Mucosa of rectum (tissue), 2 donors: ENCODE data around the gene MAN1A1.

Experiments
- H3K27ac ChIP-seq, 2 donors: one replicate each; pipeline ENCODE4 v1.7.0; 2013; ENCODE audit warnings: inconsistent platforms in 2 of 2, low read depth in 2 of 2, low read length in 2 of 2
- H3K27me3 ChIP-seq, 2 donors: one replicate each; pipeline ENCODE4 v1.7.0; 2013; ENCODE audit warnings: low read length in 2 of 2; ENCODE audit not compliant: control insufficient read depth in 2 of 2, insufficient read depth in 2 of 2
- H3K36me3 ChIP-seq, 2 donors: one replicate each; pipeline ENCODE4 v1.7.0; 2013; ENCODE audit warnings: low read length in 2 of 2; ENCODE audit not compliant: control insufficient read depth in 2 of 2, insufficient read depth in 2 of 2
- H3K4me1 ChIP-seq, 2 donors: one replicate each; pipeline ENCODE4 v1.7.0; 2013; ENCODE audit warnings: low read length in 2 of 2, mild to moderate bottlenecking in 1 of 2; ENCODE audit not compliant: control insufficient read depth in 2 of 2, insufficient read depth in 2 of 2
- H3K4me3 ChIP-seq, 2 donors: one replicate each; pipeline ENCODE4 v1.7.0; 2013; ENCODE audit warnings: low read length in 2 of 2
- H3K9ac ChIP-seq, 2 donors: one replicate each; pipeline ENCODE4 v1.7.0; 2013; ENCODE audit warnings: low read length in 2 of 2, low read depth in 1 of 2, mild to moderate bottlenecking in 1 of 2
- H3K9me3 ChIP-seq, 2 donors: one replicate each; pipeline ENCODE4 v1.7.0; 2013; ENCODE audit warnings: low read length in 2 of 2; ENCODE audit not compliant: control insufficient read depth in 2 of 2
- donor health status: healthy.
- donor health status: Normal muscosa, but diverticular disease.

MAN1A1 gene

DNA sequence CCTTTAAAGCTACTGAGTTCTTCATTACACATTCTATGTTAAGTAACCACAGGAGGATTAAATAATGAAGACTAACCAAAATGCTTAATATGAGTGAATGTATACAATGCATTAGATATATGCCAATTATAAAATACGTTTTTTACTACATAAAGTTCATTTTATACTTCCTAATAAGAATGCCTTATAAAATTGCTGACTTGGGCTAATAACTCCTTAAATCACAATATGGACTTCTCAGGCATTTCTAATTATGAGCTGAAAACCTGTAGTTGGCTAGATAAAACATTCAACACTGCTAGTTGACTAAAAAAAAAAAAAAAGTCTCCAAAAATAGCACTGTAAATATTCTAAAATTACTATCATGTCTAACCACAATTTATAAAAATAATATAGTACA, 11.8 kb downstream of the MAN1A1 start:
- Histone ChIP-seq H3K9me3 (no peaks in the 10 kb centered on the region), H3K27me3 (no peaks in the 10 kb centered on the region), H3K9ac (no peak overlapping the region), H3K27ac (no peak overlapping the region), H3K4me1 (peaks cover 0 to 6% of the 10 kb centered on the region in 2 donors), H3K36me3 (peaks cover 0 to 5% of the 10 kb centered on the region in 2 donors), H3K4me3 (no peak overlapping the region)

DNA sequence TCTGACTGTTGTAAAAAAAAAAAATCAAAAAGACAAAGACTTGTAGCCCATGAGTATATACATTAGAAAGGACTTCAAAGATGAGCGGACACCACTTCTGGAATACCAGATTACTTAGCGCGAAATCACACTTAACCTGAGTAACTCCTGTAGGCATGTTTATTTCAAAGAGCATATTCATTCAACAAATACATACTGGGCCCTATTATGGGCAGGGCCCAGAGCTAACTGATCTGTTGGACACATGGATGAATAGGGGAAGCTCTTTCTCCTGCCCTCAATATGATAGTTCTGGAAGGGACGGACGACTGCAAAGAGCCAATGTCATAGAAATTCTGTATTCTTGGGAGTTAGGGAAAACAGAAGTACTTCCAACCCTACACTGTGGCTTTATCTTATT, 12.3 kb downstream of the MAN1A1 start:
- no peaks in the 10 kb centered on the region for H3K9me3 ChIP-seq
- H3K4me1 ChIP-seq: peaks cover 0 to 6% of the 10 kb centered on the region in 2 donors
- no peak overlapping the region for H3K27ac ChIP-seq
- peaks cover 0 to 5% of the 10 kb centered on the region in 2 donors for H3K36me3 ChIP-seq
- H3K9ac ChIP-seq: no peak overlapping the region
- no peaks in the 10 kb centered on the region for H3K27me3 ChIP-seq
- no peak overlapping the region for H3K4me3 ChIP-seq

DNA sequence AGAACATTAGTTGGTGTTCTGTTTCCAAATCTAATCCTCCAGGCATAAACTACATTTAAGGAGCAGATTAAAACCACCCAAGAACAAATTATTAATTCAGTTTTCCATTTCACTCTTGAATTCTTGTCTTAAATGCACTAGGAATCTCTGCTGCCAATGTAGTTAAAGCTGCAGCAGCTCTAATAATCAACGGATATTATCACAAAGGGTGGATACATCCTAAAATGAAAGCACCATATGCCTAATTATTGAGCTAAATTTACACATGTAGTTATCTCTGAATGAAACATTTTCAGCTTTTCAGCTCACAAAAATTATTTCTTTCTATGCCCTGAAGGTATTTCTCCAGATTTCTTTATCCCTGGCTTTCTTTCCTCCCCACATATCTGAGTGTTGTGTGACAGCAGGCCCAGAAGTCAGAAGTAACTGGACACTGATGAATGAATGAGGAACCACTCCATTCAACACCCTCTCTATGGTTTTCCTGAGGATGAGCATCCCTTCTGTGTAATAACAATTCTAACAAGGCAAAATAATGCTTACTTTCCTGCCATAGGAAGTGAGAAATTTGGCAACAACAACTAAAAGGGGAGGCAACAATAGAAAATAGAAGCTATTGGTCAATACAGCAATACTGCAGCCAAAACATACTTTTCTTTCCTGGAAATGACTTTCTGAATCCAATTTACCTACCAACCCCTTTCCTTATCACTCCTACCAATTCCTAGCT, 14.9 kb downstream of the MAN1A1 start:
- Histone ChIP-seq H3K4me1 (no peaks in the 10 kb centered on the region), H3K27ac (no peak overlapping the region)

DNA sequence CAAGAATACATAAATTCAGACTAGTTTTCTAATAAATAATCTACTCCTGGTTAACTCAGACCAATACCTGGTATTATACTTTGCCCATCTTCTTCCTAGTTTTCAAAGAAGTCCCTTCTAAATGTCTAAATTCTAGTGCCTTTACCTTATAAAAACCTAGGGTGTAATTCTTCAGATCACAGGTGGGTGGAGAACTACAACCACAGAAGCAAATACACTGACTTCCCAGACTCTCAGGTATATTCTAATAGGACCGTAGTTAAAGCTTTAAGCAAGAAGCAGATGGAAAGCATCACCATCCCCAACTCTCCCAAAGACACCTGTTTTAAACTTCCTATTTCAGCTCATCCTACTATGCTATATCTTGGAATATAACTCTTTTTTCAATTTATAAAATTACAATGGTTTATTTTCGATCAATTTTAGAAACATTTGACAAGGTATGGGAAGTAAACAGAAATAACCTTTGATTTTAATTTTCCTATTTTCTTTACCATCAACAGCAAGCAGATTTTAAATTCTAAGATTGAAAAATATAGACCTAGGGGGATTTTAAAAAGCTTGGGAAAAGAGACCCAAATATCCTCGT, 15.8 kb downstream of the MAN1A1 start:
- Histone ChIP-seq H3K27me3 (no peaks in the 10 kb centered on the region), H3K27ac (no peak overlapping the region), H3K9ac (no peak overlapping the region), H3K4me3 (no peak overlapping the region), H3K9me3 (no peaks in the 10 kb centered on the region), H3K36me3 (peaks cover 0 to 5% of the 10 kb centered on the region in 2 donors), H3K4me1 (peaks cover 0 to 2% of the 10 kb centered on the region in 2 donors)

More for the DNA sequence above, 14.9 kb downstream of the MAN1A1 start:
- Histone ChIP-seq H3K27me3 (no peaks in the 10 kb centered on the region), H3K9ac (no peak overlapping the region), H3K4me3 (no peak overlapping the region), H3K9me3 (no peaks in the 10 kb centered on the region), H3K36me3 (peaks cover 0 to 5% of the 10 kb centered on the region in 2 donors)

DNA sequence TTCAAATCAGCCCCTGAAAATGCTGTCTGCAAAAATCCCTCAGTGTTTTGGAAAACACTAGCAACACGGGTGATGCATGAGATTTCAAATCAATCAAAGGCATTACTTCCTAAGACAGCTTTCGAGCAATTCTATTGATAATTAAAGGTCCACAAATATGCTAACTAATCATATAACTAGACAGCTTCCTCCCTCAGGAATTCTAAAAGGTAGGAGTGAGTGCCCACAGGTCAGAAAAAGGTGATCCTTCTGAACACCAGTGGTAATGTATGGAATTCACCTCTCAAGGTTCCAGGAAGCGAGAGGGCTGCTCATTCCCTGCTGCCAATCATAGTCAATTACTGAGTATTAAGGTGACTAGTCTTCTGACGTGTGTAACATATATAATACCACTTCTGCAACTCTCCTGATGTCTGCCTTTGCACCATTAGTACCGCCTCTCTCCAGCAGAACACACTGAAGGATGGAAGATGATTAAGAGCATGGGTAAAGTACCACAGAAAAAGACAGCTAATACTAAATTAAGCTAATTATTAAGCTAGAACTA, 16.4 kb downstream of the MAN1A1 start:
- Histone ChIP-seq H3K27ac (no peak overlapping the region), H3K4me3 (no peak overlapping the region), H3K9ac (no peak overlapping the region), H3K36me3 (peaks cover 0 to 4% of the 10 kb centered on the region in 2 donors), H3K4me1 (peaks cover 0 to 3% of the 10 kb centered on the region in 2 donors), H3K9me3 (no peaks in the 10 kb centered on the region), H3K27me3 (no peaks in the 10 kb centered on the region)

DNA sequence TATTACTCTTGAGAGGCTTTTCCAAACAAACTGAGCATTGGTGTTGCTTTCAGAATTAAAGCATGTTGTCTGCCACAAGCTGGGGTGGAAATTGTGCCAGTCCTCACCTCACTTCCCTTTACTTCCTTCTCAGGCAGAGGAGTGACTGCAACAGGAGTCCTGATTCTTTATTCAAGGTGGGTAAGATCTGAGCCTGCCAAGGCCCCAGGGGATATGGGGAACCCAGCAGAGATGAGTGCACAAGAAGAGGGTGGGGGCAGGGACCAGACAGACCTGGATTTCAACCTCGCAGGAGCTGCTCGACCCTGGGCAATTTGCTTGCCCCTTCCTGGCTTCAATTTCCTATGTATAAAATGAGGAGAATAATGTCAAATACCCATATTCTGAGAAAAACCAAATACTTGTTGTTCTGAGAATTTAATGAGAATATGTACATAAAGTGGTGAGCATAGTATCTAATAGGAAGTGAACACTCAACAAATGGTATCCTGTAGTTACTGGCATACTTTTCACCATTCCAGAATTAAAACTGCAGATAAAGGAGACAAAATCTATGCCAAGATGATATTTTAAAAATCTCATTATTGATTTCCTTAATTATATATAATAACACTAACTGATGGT, 17.8 kb downstream of the MAN1A1 start:
- no peak overlapping the region for H3K27ac ChIP-seq
- peaks cover 0 to 3% of the 10 kb centered on the region in 2 donors for H3K4me1 ChIP-seq
- no peaks in the 10 kb centered on the region for H3K9me3 ChIP-seq
- no peaks in the 10 kb centered on the region for H3K27me3 ChIP-seq
- no peaks in the 10 kb centered on the region for H3K36me3 ChIP-seq
- no peak overlapping the region for H3K9ac ChIP-seq
- no peak overlapping the region for H3K4me3 ChIP-seq

DNA sequence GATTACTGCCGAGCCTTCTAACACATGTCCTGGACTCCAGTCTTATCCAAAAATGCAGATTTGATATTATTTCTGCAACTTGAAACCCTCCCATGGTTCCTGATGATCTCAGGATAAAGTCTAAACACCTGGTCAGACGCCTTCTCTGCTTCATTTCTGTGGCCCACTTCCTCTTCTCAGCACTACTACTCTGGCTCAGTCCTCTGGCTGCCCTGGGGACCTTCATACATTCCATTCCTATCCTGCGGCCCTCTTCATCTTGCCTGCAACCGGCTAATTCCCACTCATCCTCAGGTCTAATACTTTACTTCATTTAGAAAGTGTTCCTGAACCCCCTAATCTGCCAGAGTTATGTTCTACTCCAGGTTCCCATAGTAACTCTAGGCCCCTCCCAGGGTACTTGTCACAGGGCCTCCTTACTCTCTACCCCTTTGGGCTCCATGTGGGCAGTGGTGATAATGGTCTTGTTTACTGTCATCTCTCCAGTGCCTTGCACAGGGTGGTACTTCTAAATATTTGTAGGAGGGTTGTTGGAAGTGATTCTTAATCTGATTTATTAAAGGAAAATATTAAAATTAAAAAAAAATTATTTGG, 18.9 kb downstream of the MAN1A1 start:
- Histone ChIP-seq H3K4me3 (no peak overlapping the region), H3K4me1 (peaks cover 0 to 3% of the 10 kb centered on the region in 2 donors), H3K9ac (no peak overlapping the region), H3K36me3 (no peaks in the 10 kb centered on the region), H3K27me3 (no peaks in the 10 kb centered on the region), H3K9me3 (no peaks in the 10 kb centered on the region), H3K27ac (no peak overlapping the region)

DNA sequence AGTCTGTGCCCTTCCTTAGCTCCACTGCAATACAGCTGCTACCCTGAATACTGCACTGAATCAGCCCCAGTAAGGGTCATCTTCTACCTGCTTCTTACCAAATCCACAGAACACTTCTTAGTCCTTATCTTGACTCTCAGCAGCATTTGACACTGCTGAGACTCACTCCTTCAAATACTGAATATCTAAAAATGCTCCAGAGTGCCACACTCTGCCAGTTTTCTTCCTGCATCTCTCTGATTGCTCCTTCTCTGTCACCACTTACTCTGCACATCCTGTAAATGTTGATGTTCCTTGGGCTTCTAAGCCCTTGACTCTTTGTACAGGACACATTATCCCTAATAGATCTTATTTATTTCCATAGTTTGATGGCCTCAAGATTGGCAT, 19.8 kb downstream of the MAN1A1 start:
- Histone ChIP-seq H3K36me3 (no peaks in the 10 kb centered on the region), H3K4me3 (no peak overlapping the region), H3K27me3 (no peaks in the 10 kb centered on the region), H3K9me3 (no peaks in the 10 kb centered on the region), H3K9ac (no peak overlapping the region), H3K4me1 (peaks cover 0 to 3% of the 10 kb centered on the region in 2 donors), H3K27ac (no peak overlapping the region)

DNA sequence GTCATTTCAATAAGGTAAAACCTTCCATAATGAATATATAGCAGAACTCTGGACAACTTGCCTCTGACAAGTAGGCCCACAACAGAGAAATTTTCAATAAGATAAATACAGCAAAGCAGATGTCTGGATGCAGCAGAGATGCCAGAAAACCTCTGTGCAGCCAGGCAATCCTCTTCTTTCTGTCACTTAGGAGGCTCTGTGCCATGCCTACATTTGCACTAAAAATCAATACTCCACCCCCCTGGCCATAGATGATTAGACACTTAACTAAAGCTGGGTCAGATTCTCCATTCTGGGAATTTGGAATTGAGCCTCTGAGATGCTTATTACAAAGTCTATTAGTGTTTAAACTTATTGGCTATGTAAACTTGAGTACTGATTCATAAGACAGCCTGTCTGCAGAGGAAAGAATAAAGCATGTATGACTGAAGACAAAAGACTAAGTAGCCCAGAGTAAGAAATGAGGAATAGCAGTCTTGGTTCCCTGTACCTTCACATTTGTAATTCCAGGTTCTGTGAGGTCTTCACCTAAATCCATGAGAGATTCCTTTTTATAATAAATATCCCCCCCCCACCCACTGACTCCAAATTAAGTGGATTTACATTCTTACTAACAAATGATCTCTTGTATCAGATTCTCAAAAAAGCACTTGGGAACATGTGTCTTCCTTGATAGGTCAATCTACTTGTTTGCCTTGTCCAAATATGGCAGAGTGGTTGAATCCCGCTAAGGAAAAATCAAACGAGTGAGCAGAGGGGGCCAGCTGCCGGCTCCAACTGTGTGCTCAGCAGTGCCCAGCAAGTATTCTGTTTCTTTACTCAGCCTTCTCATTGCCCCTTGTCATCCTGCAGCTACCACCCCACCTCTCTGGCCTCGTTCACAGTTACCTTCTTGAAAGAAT, 20.4 kb downstream of the MAN1A1 start:
- Histone ChIP-seq H3K36me3 (no peaks in the 10 kb centered on the region), H3K27me3 (no peaks in the 10 kb centered on the region), H3K27ac (no peak overlapping the region), H3K9me3 (no peaks in the 10 kb centered on the region), H3K4me1 (peaks cover 0 to 3% of the 10 kb centered on the region in 2 donors), H3K9ac (no peak overlapping the region), H3K4me3 (no peak overlapping the region)
